Brain microvascular endothelial cell (primary cell): ENCODE results near the gene STXBP5L.

Experiments
- DNase-seq: peaks from one replicate; pipeline ENCODE4 v3.0.0-alpha.2; 2020
- H3K27ac ChIP-seq: fragments of 250-450 bp; sonication (Bioruptor Pico); 2 replicates; pipeline ENCODE4 v1.5.1; 2020; ENCODE audit warnings: mild to moderate bottlenecking, moderate library complexity
- H3K27me3 ChIP-seq: fragments of 250-450 bp; sonication (Bioruptor Pico); replicated peaks from 2 replicates; pipeline ENCODE4 v1.5.1; 2020; ENCODE audit warnings: mild to moderate bottlenecking
- H3K36me3 ChIP-seq: fragments of 250-450 bp; sonication (Bioruptor Pico); replicated peaks from 2 replicates; pipeline ENCODE4 v1.5.1; 2020; ENCODE audit warnings: mild to moderate bottlenecking
- H3K4me3 ChIP-seq: 2 replicates; pipeline ENCODE4 v1.5.1; 2011; ENCODE audit warnings: low read depth, mild to moderate bottlenecking, control low read depth, low read length, moderate library complexity
- CTCF ChIP-seq: IDR thresholded peaks from 2 replicates; pipeline ENCODE4 v1.5.1; 2011; ENCODE audit warnings: low read depth, mild to moderate bottlenecking, moderate library complexity, low read length, control low read depth, inconsistent platforms; ENCODE audit errors: missing control alignments
- in situ Hi-C: cut with HindIII; loops from 2 replicates; pipeline ENCODE4 v1.10.0; 2017; ENCODE audit warnings: low sequenced_read_pairs, low pct_ligation_motif_present

STXBP5L gene

DNA sequence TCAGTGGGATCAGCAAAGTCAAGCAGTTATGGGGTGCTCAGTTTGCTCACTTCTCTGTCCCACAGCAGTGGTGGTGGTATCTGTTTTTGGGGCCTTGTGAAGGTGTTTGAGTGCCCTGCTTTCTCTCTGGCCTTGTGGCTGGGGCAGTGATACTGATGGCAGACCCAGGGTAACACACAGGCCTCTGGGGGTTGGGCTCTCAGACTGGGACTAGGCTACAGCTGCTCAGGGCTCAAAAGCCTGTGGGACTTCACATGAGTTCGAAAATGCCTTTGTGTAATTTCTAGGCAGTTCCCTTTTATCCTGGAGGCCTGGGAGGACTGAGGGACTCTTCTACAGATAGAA lies 75.3 kb downstream of the STXBP5L start:
- TF ChIP-seq CTCF: no peak
- no peak for DNase-seq
- Histone ChIP-seq H3K36me3 (no peaks in the 10 kb centered on the region), H3K4me3 (no peak overlapping the region), H3K27me3 (no peaks in the 10 kb centered on the region), H3K27ac (no peak overlapping the region)
- in situ Hi-C loops: no loop called here

- H3K27ac ChIP-seq: no peak overlapping the region
- DNase-seq: no peak
- in situ Hi-C loops: no loop called here
Observed at GRCh38 chr3:120983841-120984240, 75.8 kb downstream of the STXBP5L start.

GRCh38 chr3:120985242-120985641 lies 77.2 kb downstream of the STXBP5L start:
- in situ Hi-C loops: no loop called here
- no peak overlapping the region for H3K27ac ChIP-seq
- H3K27me3 ChIP-seq: no peaks in the 10 kb centered on the region
- TF ChIP-seq CTCF: no peak
- DNase-seq: no peak
- no peaks in the 10 kb centered on the region for H3K36me3 ChIP-seq
- no peak overlapping the region for H3K4me3 ChIP-seq

More at GRCh38 chr3:120983841-120984240, 75.8 kb downstream of the STXBP5L start:
- H3K4me3 ChIP-seq: no peak overlapping the region
- H3K27me3 ChIP-seq: no peaks in the 10 kb centered on the region
- no peaks in the 10 kb centered on the region for H3K36me3 ChIP-seq
- no peak for TF ChIP-seq CTCF

- in situ Hi-C loops: no loop called here
- H3K27ac ChIP-seq: no peak overlapping the region
- H3K36me3 ChIP-seq: no peaks in the 10 kb centered on the region
- no peak for DNase-seq
- H3K4me3 ChIP-seq: no peak overlapping the region
- no peaks in the 10 kb centered on the region for H3K27me3 ChIP-seq
- TF ChIP-seq CTCF: no peak
Observed at GRCh38 chr3:120988994-120989393, 81.0 kb downstream of the STXBP5L start.

GRCh38 chr3:121018917-121019321 lies 110.9 kb downstream of the STXBP5L start:
- DNase-seq: no peak
- Histone ChIP-seq H3K36me3 (no peaks in the 10 kb centered on the region), H3K27ac (no peak overlapping the region), H3K27me3 (no peaks in the 10 kb centered on the region), H3K4me3 (no peak overlapping the region)
- no peak for TF ChIP-seq CTCF
- in situ Hi-C loops: no loop called here

DNA sequence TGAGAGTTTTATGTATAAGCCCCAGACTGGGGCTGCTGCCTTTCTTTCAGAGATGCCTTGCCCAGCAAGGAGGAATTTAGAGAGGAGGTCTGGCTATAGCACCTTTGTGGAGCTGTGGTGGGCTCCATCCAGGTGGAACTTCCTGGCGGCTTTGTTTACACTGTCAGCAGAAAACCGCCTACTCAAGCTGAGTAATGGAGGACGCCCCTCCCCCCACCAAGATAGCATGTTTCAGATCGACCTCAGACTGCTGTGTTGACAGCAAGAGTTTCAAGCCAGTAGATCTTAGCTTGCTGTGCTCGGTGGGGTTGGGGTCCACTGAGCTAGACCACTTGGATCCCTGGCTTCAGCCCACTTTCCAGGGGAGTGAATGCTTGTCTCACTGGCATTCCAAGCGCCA lies 155.6 kb downstream of the STXBP5L start:
- H3K4me3 ChIP-seq: no peak overlapping the region
- no peaks in the 10 kb centered on the region for H3K36me3 ChIP-seq
- H3K27ac ChIP-seq: no peak overlapping the region
- in situ Hi-C loops: no loop called here
- DNase-seq: no peak
- no peaks in the 10 kb centered on the region for H3K27me3 ChIP-seq
- TF ChIP-seq CTCF: no peak
